HS-5 (cell line): ENCODE results near the gene MLLT11.

Experiments used
- DNase-seq: peaks from one replicate; pipeline ENCODE4 v3.0.0-alpha.2; 2012; ENCODE audit warnings: low read depth

MLLT11 gene

DNA sequence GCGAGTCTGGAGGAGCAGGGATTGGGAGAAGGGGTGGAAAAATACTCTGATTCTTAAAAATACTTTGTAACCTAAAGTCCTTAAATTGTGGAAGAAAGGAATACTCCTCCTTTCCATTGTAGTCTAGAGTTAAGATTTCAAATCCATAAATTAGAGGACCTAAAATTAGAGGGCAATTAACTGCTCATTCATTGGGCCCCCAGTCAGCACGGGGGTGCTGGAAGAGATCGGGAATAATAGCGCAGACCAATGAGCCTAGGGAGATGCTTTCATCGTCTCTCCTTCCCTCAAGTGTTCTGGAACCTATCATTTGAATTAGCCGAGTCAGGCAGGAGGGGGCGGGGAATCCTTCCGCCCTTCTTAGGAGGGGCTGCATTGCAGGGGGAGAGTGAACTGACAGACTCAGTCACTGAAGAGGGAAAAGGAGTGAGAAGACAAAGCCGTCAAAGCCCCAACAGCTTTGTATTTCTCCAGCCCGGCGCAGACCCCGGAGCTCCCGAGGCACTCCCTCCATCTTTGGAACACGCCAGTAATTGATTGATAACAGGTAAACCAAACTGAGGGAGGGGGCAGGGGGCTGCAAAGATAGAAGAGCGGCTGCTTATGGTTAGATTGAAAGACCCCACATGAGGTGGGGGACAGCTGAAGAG lies at the start of gene MLLT11:
TSS of gene MLLT11 (plus strand) at position 391 of the 650 bp plus-strand sequence. CDS start 6,828 bp downstream, outside the sequence.
- DNase-seq = no peak

- DNase-seq = no peak
Measured at GRCh38 chr1:151011154-151011850, 48.9 kb upstream of the MLLT11 start.

- no peak for DNase-seq
Measured at GRCh38 chr1:151012684-151013471, 47.3 kb upstream of the MLLT11 start.

DNA sequence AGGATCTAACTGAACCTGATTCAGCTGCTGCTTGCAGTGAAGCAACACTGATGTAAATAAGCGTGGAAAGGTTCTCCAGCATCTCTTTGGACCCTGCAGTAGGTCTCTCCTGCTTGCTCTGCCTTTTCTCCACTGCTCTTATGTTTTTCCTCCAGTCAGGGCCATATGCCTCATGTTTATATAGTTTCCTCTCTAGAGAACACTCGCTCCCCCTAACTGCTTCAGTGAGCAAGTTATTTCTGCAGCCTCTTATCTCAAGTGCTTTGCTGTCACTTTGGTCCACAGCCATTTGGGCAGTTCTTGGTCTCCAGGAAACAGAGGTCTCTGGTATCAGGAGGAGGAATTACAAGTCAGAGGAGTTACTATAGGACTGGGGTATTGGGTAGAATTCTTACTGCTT lies 46.7 kb upstream of the MLLT11 start:
- DNase-seq = no peak

DNA sequence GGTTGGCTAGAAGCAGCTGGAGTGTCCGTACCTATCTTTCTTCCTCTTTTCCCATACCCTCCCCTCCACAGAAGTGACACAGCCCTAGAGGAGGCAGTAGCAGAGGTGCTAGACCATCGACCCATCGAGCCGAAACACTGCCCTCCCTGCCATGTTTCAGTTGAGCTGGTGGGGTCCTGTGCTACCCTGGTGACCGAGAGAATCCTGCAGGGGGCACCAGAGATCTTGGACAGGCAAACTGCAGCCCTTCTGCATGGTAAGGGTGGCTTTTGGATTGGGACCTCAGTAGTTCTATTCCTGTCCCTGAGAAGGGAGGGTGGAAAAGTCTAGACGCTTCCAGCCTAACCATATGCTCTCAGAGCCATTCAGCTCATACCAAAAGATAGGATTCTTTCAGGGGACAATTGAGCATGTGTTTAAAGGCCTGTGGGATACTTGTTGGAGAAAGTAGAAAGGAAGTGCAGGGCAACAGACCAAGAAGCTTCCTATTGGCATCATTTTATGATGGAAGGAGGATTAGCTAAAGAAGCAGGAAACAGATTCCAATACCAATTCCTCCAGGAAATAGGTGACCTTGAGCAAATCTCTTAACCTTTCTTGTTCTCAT lies 35.6 kb upstream of the MLLT11 start:
- DNase-seq = no peak

GRCh38 chr1:151026460-151026859 lies 33.7 kb upstream of the MLLT11 start:
- no peak for DNase-seq

DNA sequence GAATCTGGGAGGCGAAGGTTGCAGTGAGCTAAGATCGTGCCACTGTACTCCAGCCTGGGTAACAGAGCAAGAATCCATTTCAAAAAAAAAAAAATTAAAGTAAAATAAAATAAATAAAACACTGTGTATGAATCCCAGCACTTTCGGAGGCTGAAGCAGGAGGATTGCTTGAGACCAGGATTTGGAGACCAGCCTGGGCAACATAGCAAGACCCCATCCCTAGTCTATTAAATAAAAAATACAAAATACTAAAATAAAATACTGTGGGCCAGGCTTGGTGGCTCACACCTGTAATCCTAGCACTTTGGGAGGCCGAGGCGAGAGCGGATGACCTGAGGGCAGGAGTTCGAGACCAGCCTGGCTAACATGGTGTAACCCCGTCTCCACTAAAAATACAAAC lies 28.0 kb upstream of the MLLT11 start:
- no peak for DNase-seq

DNA sequence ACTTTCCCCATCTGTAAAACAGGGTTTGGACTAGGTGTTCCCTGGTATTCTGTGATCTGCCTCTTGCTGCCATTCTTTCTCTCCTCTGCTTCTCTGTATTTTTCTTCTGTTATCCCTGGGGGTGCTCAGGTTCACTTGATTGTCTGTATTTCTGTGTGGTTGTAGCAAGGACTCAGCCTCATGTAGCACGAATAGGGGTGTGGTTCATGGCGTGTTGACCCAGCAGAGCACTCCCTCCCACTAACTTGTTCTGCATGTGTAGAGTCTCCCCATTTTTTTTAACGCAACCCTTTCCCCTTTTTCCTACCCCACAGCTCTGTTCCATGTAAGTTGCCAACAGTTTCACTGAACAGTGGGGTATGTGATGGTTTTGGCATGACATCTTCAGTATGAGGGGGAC lies 25.0 kb upstream of the MLLT11 start:
- DNase-seq = no peak

GRCh38 chr1:151036356-151036755 lies 23.8 kb upstream of the MLLT11 start, which contains the start of gene BNIPL:
TSS of gene BNIPL (plus strand) at chr1:151036586. CDS start at chr1:151036726, 140 bp downstream.
- DNase-seq = no peak

DNA sequence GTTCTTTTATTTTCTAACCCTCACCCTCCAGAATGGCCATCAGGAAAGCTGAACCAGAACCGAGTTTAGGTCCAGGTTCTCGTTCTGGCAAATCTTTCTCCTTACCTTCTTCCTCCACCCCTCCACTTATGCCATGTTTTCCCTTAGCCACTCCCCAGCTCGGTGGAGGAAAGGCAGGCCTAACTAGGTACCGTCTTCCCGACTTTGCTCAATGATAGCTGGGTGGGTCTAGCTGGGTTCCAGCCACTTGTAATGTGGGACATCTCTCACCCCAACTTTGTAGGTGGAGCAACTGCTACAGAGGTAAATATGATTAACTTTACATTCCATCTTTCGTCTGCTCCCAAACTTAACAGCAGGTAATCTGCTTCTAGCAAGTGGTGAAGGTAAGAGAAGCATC lies 23.2 kb upstream of the MLLT11 start:
- DNase-seq = no peak

GRCh38 chr1:151039521-151039920 lies 20.7 kb upstream of the MLLT11 start:
- no peak for DNase-seq

DNA sequence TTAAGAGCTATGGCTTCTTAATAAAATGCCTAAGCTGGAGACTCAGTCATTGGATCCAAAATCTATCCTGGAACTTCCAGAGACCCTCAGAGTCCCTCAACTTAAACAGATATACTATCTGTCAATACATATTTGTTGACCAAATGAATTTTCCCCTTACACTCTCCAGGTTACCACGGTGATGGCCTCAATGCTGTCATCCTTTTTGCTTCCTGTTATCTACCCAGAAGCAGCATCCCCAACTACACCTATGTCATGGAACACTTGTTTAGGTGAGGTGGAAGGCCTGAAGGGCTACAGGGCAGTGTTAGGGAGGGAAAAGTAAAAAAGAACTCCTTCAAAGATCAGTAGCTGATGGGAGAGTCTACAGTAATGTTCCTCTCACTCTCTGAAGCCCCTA lies 17.0 kb upstream of the MLLT11 start:
- no peak for DNase-seq

DNA sequence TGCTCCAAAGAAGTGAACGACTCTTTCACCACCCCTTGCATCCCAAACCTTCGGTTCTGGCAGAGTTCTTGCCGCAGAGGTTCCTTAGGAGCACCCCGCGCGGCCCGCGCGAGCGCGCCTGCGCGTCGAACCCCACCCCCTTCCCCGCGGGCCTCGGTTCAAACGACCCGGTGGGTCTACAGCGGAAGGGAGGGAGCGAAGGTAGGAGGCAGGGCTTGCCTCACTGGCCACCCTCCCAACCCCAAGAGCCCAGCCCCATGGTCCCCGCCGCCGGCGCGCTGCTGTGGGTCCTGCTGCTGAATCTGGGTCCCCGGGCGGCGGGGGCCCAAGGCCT lies 12.6 kb upstream of the MLLT11 start, which contains the start of gene C1orf56:
TSS of gene C1orf56 (plus strand) at position 161 of the 334 bp plus-strand sequence. CDS start at position 258, 97 bp downstream.
- DNase-seq = no peak

GRCh38 chr1:151047925-151048644 lies 12.1 kb upstream of the MLLT11 start:
- DNase-seq = no peak

DNA sequence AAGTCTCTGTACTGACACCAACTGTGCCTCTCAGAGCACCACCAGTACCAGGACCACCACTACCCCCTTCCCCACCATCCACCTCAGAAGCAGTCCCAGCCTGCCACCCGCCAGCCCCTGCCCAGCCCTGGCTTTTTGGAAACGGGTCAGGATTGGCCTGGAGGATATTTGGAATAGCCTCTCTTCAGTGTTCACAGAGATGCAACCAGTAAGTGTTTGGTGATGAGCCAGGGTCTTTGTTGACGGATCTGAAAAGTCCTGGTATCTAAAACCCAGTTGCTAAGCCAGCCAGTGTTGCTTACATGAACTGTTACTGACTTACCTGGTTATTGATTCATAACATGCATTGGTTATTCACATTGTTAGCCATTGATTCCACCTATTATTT lies 11.6 kb upstream of the MLLT11 start:
- no peak for DNase-seq

GRCh38 chr1:151049458-151049857 lies 10.7 kb upstream of the MLLT11 start:
- no peak for DNase-seq

GRCh38 chr1:151050051-151050688 lies 10.0 kb upstream of the MLLT11 start:
- DNase-seq = no peak

- DNase-seq = no peak
Measured at GRCh38 chr1:151051356-151052009, 8.7 kb upstream of the MLLT11 start.

DNA sequence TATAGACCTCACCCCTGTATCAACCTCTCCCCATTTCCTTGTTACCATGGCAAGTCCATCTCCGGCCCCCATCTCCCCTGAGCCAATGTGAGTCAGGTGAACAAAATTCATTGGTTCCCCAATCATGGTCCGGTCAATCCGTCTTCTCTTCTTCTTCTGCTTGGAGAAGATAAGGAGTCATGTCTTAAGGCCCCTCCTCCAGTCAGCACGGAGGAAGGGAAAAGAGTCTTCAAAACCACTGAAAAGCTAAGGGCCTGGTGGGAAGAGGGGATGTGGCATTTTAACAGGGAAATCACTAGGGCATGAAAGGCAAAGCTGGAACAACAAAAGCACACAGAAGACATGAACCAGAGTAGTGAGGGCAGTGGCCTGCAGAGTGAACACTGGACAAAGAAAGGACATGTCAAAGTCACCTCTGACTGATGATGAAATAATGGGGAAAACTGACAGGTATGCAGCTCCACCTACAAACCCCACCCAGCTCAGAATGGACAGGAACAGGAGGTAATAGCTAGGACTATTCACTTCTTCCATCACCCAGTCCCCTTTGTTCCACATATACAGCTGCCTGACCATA lies 5.1 kb upstream of the MLLT11 start:
- no peak for DNase-seq

DNA sequence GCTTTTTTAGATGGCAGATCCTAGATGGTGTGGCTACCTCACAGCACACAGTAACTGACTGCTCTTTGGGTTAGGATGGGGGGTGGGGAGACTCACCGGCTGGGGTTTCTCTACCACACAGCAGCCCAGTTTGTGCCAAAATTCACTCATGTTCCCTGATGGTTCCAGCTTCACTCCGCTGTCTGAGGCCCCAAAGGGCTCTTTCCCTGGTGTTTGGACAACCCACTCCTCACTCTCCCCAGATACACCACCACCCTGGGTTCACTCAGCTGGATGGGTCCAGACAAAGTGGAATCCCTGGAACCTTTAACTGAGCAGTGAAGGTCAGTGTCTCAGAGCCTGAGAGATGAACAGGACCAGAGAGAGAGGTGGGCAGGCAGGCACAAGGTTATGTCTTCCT lies 4.6 kb upstream of the MLLT11 start:
- no peak for DNase-seq
